Neural crest cell (in vitro differentiated cells): ENCODE results near the gene NREP. TPM values are rescaled to one million over a fixed set of nuclear protein-coding genes. Genes with fewer than 3 reads are reported as not detected.

ENCODE experiments used
- DNase-seq: peaks from one replicate; pipeline ENCODE4 v3.0.0; 2021; ENCODE audit warnings: low read depth, mixed read lengths, low spot score
- H3K27ac Mint-ChIP-seq: one replicate; pipeline ENCODE4 v1.8.0; 2021; ENCODE audit warnings: mild to moderate bottlenecking, mixed read lengths; ENCODE audit not compliant: unreplicated experiment
- H3K27me3 Mint-ChIP-seq: 2 replicates; pipeline ENCODE4 v1.8.0; 2021; ENCODE audit warnings: low read depth, mild to moderate bottlenecking, mixed read lengths
- H3K36me3 Mint-ChIP-seq: 2 replicates; pipeline ENCODE4 v1.8.0; 2021; ENCODE audit warnings: low read depth, mild to moderate bottlenecking, mixed read lengths
- H3K4me1 Mint-ChIP-seq: 2 replicates; pipeline ENCODE4 v1.8.0; 2021; ENCODE audit warnings: mixed read lengths
- H3K4me3 Mint-ChIP-seq: one replicate; pipeline ENCODE4 v1.8.0; 2021; ENCODE audit warnings: mild to moderate bottlenecking, mixed read lengths
- H3K9me3 Mint-ChIP-seq: 2 replicates; pipeline ENCODE4 v1.8.0; 2021; ENCODE audit warnings: mixed read lengths
- CTCF ChIP-seq: fragments of 200-600 bp; sonication (generic); conservative IDR thresholded peaks from 2 replicates; pipeline ENCODE4 v1.5.0; 2021; ENCODE audit warnings: antibody characterized with exemption, mild to moderate bottlenecking
- total RNA-seq: library from RNA; stranded (reverse); gene quantifications from 2 replicates; pipeline ENCODE4 v1.2.1, GENCODE V29; 2021

The NREP gene
- total RNA-seq, 1 donor from 2014 or later: 382 TPM

- H3K27me3 Mint-ChIP-seq: no peaks in the 10 kb centered on the region
- no peak for DNase-seq
- TF ChIP-seq CTCF: no peak
- peaks cover 65% of the 10 kb centered on the region for H3K4me1 Mint-ChIP-seq
- peaks cover 16% of the 10 kb centered on the region for H3K36me3 Mint-ChIP-seq
- H3K4me3 Mint-ChIP-seq: no peak overlapping the region
- H3K27ac Mint-ChIP-seq: no peak overlapping the region
- no peaks in the 10 kb centered on the region for H3K9me3 Mint-ChIP-seq
Measured at GRCh38 chr5:111743988-111744387, 13.0 kb downstream of the NREP start.

GRCh38 chr5:111743512-111743911 is 13.5 kb downstream of the NREP start:
- Mint-ChIP-seq H3K4me3 (no peak overlapping the region), H3K4me1 (peaks cover 65% of the 10 kb centered on the region), H3K27ac (no peak overlapping the region)

DNA sequence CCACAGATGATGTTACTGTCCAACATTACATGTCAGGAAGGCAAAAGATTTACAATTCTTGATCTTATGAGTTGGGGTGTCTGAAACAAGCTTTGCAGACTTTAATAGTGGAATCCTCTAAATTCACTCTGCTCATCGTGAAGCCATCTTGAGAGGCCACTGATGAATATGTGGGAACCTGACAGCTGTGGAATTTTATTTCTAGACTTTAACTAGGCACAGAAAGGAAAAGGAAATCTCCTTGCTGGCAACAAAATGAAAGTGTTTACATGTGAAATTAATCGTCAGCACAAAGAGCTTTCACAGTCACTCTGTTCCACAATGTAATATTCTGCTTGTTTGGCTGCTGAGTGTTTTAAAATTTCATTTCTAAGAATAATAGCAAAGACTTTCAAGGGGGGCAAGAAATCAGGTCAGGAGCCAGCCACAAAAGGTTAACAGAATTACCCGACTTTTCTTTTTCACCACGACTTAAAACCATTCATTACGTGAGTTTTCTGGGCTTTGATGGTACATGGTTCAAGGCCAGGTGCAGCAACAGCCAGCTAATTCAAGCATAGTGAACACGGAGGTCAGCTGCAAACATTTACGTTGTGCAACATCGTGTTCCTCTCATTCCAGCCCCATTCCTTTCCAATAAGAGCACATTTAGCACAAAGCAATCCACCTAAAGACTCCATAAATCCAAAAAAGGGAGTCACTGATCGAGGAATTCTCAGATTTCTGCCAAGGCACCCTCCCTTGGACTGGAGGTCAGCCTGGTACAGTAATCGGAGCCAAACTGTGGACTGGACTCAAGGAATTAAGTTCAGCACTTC is 14.6 kb downstream of the NREP start:
- Mint-ChIP-seq H3K27ac (peak overlapping the region; percentile 57), H3K4me1 (peaks cover 66% of the 10 kb centered on the region), H3K4me3 (peak overlapping the region; percentile 14), H3K9me3 (no peaks in the 10 kb centered on the region), H3K27me3 (no peaks in the 10 kb centered on the region), H3K36me3 (peaks cover 6% of the 10 kb centered on the region)
- DNase-seq: no peak
- no peak for TF ChIP-seq CTCF

More at GRCh38 chr5:111743512-111743911, 13.5 kb downstream of the NREP start:
- Mint-ChIP-seq H3K36me3 (peaks cover 11% of the 10 kb centered on the region), H3K9me3 (no peaks in the 10 kb centered on the region), H3K27me3 (no peaks in the 10 kb centered on the region)
- no peak for TF ChIP-seq CTCF
- DNase-seq: no peak

DNA sequence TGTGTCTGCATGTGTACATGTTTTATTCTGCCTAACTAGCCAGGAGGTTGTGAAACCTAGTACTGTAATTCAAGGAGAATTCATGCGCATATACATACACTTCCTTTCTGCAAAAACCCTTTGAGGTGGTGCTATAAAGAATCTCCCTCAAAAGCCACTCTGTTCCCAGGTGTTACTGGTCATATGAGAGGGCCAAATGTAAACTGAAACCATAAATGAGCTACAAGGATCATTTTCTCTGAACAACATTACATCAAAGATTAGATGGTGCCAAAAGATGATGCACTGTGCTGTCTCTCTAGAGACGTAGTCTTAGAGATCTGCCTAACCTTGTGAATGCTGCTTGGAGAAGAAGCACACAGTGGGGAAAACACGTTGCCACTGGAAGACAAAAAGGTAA is 15.7 kb downstream of the NREP start:
- Mint-ChIP-seq H3K36me3 (peaks cover 7% of the 10 kb centered on the region), H3K27me3 (no peaks in the 10 kb centered on the region), H3K4me3 (no peak overlapping the region), H3K27ac (no peak overlapping the region), H3K9me3 (no peaks in the 10 kb centered on the region), H3K4me1 (peaks cover 71% of the 10 kb centered on the region)
- DNase-seq: no peak
- TF ChIP-seq CTCF: no peak

DNA sequence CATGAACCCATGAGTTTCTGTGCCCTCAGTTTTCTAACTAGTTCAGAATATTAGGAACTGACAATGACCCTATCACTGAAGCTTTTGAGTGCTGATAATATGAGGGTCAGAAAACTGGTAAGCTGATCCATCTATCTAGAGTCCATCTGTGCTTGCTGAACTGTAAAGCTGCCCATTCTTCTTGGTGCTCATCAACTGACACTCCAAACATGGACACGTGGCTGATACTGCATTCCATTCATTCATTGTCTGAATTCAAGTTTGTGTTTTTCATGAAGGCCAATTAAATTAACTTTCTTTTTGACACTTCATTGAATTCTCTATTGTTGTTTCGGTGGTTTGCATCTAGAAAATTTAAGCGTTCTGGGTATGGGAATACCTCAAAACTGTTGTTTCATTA is 17.6 kb downstream of the NREP start:
- Mint-ChIP-seq H3K36me3 (peaks cover 7% of the 10 kb centered on the region), H3K9me3 (no peaks in the 10 kb centered on the region), H3K27me3 (no peaks in the 10 kb centered on the region), H3K4me1 (peaks cover 75% of the 10 kb centered on the region), H3K4me3 (no peak overlapping the region), H3K27ac (no peak overlapping the region)
- no peak for DNase-seq
- no peak for TF ChIP-seq CTCF
